ENCODE data around the gene TTC7B. TPM values are rescaled to one million over a fixed set of nuclear protein-coding genes. Genes with fewer than 3 reads are reported as not detected.

Gene TTC7B
- total and polyA plus RNA-seq, 9 of the 15 experiments (the other 6 are each of a cell fraction or from before 2014, with no cell fraction given) = 2.2 to 77.2 (median 36.7) TPM

GRCh38 chr14:90592655-90593054, 223.6 kb downstream of the TTC7B start (continued):
- TF ChIP-seq RBM34 (IDR thresholded peaks at IDR 0.05; ENCODE audit: borderline replicate concordance, insufficient read depth, low read length) (no peak), ZNF174 (CRISPR knock-in tag; IDR thresholded peaks at IDR 0.05) (no peak), POLR3A (IDR thresholded peaks at IDR 0.05; ENCODE audit: borderline replicate concordance, extremely low read depth, insufficient read depth, insufficient read length) (no peak), HCFC1 (IDR thresholded peaks at IDR 0.05; ENCODE audit: low read depth, low read length) (no peak)

GRCh38 chr14:90587918-90588317, 228.3 kb downstream of the TTC7B start:
- in situ Hi-C loops (cut with MboI) = no loop called here
- FAIRE-seq = no peak
- H3K4me2 ChIP-seq (ENCODE audit: insufficient read depth, low read length) = no peak overlapping the region
- DNase-seq (ENCODE audit: extremely low read depth in 1 of 4, low spot score in 3 of 4) = no peak
- H3K4me1 ChIP-seq (replicated peaks in 1 of 2; ENCODE audit: control insufficient read depth in 2 of 2, insufficient read depth in 2 of 2, low read length in 2 of 2) = no peaks in the 10 kb centered on the region
- 88% methylated on average over 10 of the region's 10 CpGs for WGBS (ENCODE audit: insufficient coverage, low coverage, missing lambda C conversion rate)
- ChIA-PET POLR2A (interaction anchor here (1.5 kb wide), 1 partner anchor 14 kb away, joined by 6 read pairs; no protein-coding TSS in a partner anchor), CTCF (ENCODE audit: low intra/inter-chr PET ratio) (no interaction called here)
- TF ChIP-seq ZNF75A (CRISPR knock-in tag; IDR thresholded peaks at IDR 0.05) (no peak), USF1 (CRISPR knock-in tag; IDR thresholded peaks at IDR 0.05) (no peak), MAFK (IDR thresholded peaks at IDR 0.05; ENCODE audit: low read length) (no peak), SIX5 (IDR thresholded peaks at IDR 0.05; ENCODE audit: borderline replicate concordance in 1 of 2, insufficient read depth in 1 of 2, low read depth in 1 of 2, low read length in 2 of 2) (no peak), TRIM28 (IDR thresholded peaks at IDR 0.05) (no peak), GTF3C2 (IDR thresholded peaks at IDR 0.05; ENCODE audit: borderline replicate concordance, extremely low read depth, insufficient read length) (no peak), ZNF277 (CRISPR knock-in tag; IDR thresholded peaks at IDR 0.05; ENCODE audit: borderline replicate concordance) (no peak)
- H3K9ac ChIP-seq (ENCODE audit: insufficient read depth in 1 of 2, low read depth in 2 of 2, low read length in 2 of 2) = no peak overlapping the region
- H4K20me1 ChIP-seq (replicated peaks; ENCODE audit: control insufficient read depth, insufficient read depth, low read length) = no peaks in the 10 kb centered on the region
- H3K27ac ChIP-seq (ENCODE audit: extremely low read depth, low read depth, low read length) = no peak overlapping the region
- no peaks in the 10 kb centered on the region for H3K79me2 ChIP-seq (ENCODE audit: control insufficient read depth, insufficient read depth, low read length)
- no peaks in the 10 kb centered on the region for H3K9me1 ChIP-seq (ENCODE audit: control insufficient read depth, insufficient read depth, low read length)
- H3K27me3 ChIP-seq (ENCODE audit: control insufficient read depth in 2 of 2, insufficient read depth in 2 of 2, low read length in 2 of 2) = no peaks in the 10 kb centered on the region
- intact Hi-C loops (cut with micrococcal nuclease) = no loop called here
- no peak overlapping the region for H2AFZ ChIP-seq (ENCODE audit: low read depth, low read length)
- no TSS peak for BruUV-seq (replicated peaks)
- no peak overlapping the region for H3K4me3 ChIP-seq
- no peaks in the 10 kb centered on the region for H3K9me3 ChIP-seq (replicated peaks; ENCODE audit: control insufficient read depth, insufficient read depth, low read depth, low read length)
- ATAC-seq = no peak
- 0 out of 3 replicates have a peak, but pooled peaks cover 2% of the 10 kb centered on the region for H3K36me3 ChIP-seq (ENCODE audit: control insufficient read depth, insufficient read depth, low read length)

Measured in K562 (cell line).